ENCODE data around the gene CNTNAP1. TPM values are rescaled to one million over a fixed set of nuclear protein-coding genes. Genes with fewer than 3 reads are reported as not detected.

The CNTNAP1 gene
- total RNA-seq, 3 donors from 2014 or later = 1.4 to 37.4 (median 7.1) TPM

DNA sequence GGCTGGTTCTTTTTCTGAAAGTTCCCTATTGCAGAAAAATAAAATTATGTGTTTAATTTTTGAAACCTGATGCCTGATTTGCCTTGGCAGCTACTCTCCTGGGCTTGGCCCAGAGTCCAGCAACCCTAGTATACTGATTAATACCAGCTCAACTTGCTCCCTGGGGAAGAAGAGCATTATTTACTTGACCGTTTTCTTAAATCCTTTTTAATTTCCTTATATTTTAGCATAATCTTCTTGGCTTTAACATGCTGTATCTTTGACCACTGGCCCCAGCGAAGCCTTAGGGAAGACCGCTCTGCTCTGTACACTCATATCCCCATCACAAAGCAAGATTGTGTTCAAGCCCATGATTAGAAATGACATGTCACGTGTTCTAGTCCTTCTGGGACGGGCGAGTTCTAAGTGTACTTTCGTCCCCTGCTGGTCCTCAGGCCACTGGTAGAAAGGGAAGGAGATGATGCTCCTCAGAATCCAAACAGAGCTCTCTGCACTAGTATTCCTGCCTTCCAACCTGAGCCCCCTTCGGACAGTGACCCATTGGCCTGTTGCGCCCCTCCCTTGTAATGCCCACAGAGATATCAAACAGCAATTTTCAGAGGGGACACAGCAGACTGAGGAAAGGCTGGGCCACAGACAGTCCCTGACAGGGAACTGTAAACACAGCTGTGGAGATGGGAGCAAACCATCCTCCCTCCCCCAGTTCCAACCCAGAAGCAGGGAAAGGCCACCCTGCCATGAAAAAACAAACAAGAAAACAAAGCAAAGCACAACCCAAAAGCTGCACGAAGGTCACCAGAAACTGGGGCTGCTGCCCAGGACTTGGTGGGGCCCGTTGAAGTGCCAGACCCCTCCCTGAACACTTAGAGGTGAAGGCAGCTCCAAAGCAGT, 66.8 kb downstream of the CNTNAP1 start:
- Histone ChIP-seq H3K36me3 (ENCODE audit: low read depth) (no peaks in the 10 kb centered on the region), H3K9me3 (no peaks in the 10 kb centered on the region), H3K4me3 (no peak overlapping the region), H3K4me1 (ENCODE audit: low read depth) (no peaks in the 10 kb centered on the region)
- intact Hi-C loops (cut with DNase I, micrococcal nuclease) = no loop called here
- DNase-seq (no peak), ATAC-seq (no peak)
- TF ChIP-seq, protein P1, sequence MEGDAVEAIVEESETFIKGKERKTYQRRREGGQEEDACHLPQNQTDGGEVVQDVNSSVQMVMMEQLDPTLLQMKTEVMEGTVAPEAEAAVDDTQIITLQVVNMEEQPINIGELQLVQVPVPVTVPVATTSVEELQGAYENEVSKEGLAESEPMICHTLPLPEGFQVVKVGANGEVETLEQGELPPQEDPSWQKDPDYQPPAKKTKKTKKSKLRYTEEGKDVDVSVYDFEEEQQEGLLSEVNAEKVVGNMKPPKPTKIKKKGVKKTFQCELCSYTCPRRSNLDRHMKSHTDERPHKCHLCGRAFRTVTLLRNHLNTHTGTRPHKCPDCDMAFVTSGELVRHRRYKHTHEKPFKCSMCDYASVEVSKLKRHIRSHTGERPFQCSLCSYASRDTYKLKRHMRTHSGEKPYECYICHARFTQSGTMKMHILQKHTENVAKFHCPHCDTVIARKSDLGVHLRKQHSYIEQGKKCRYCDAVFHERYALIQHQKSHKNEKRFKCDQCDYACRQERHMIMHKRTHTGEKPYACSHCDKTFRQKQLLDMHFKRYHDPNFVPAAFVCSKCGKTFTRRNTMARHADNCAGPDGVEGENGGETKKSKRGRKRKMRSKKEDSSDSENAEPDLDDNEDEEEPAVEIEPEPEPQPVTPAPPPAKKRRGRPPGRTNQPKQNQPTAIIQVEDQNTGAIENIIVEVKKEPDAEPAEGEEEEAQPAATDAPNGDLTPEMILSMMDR (IDR thresholded peaks at IDR 0.05) = no peak

Small RNA genes within 50 kb of the gene (microRNA-seq; reads per million reads assigned to microRNA genes)
- not detected for gene MIR6780A

Other genes starting within 250 kb of the CNTNAP1 start
- gene ATP6V0A1, start 223.7 kb upstream of the CNTNAP1 start, total RNA-seq = 100 to 1,000 TPM in 1 of 3 donors, 10 to 100 TPM in 2; 88.5 to 105 (median 95.6) TPM
- gene NAGLU, start 146.3 kb upstream of the CNTNAP1 start, total RNA-seq = 10 to 100 TPM; 28.9 to 51.8 (median 35.6) TPM
- 1 to 10 TPM; 1.5 to 2.5 (median 1.7) TPM for gene HSD17B1, start 129.6 kb upstream of the CNTNAP1 start, total RNA-seq
- gene COASY, start 120.4 kb upstream of the CNTNAP1 start, total RNA-seq = 10 to 100 TPM; 74.5 to 98.7 (median 87.8) TPM
- 100 to 1,000 TPM in 2 of 3 donors, 10 to 100 TPM in 1; 69.6 to 110 (median 103) TPM for gene MLX, start 115.4 kb upstream of the CNTNAP1 start, total RNA-seq
- gene PSMC3IP, start 104.8 kb upstream of the CNTNAP1 start, total RNA-seq = 1 to 10 TPM; 1.9 to 6.4 (median 3.1) TPM
- gene RETREG3, start 73.2 kb upstream of the CNTNAP1 start, total RNA-seq = 10 to 100 TPM; 56.4 to 72.2 (median 67.1) TPM
- 10 to 100 TPM; 17.2 to 42.6 (median 40.9) TPM for gene TUBG1, start 72.8 kb upstream of the CNTNAP1 start, total RNA-seq
- gene TUBG2, start 23.2 kb upstream of the CNTNAP1 start, total RNA-seq = 10 to 100 TPM in 1 of 3 donors, 1 to 10 TPM in 2; 1.8 to 24.9 (median 6.1) TPM
- 10 to 100 TPM in 2 of 3 donors, 1 to 10 TPM in 1; 4.3 to 27.5 (median 10.4) TPM for gene PLEKHH3, start 5.5 kb upstream of the CNTNAP1 start, total RNA-seq
- 1 to 10 TPM in 2 of 3 donors, not detected in 1; 1.6 to 2.6 TPM for gene CCR10, start 688 bp upstream of the CNTNAP1 start, total RNA-seq
- gene EZH1, start 62.5 kb downstream of the CNTNAP1 start, total RNA-seq = 10 to 100 TPM; 23.8 to 53.7 (median 31.7) TPM
- gene RAMP2, start 78.7 kb downstream of the CNTNAP1 start, total RNA-seq = 10 to 100 TPM in 2 of 3 donors, 1 to 10 TPM in 1; 5.7 to 17.2 (median 10.3) TPM
- 10 to 100 TPM; 45.6 to 85.6 (median 83.3) TPM for gene VPS25, start 90.9 kb downstream of the CNTNAP1 start, total RNA-seq
- 10 to 100 TPM; 17.5 to 55.8 (median 32.4) TPM for gene WNK4, start 98.1 kb downstream of the CNTNAP1 start, total RNA-seq
- 100 to 1,000 TPM in 2 of 3 donors, 10 to 100 TPM in 1; 92.7 to 151 (median 148) TPM for gene COA3, start 116.2 kb downstream of the CNTNAP1 start, total RNA-seq
- gene CNTD1, start 116.3 kb downstream of the CNTNAP1 start, total RNA-seq = 1 to 10 TPM in 2 of 3 donors, under 1 TPM in 1; 0.79 to 3.3 (median 1.2) TPM
- 100 to 1,000 TPM; 130 to 142 (median 137) TPM for gene BECN1, start 141.8 kb downstream of the CNTNAP1 start, total RNA-seq
- 100 to 1,000 TPM in 1 of 3 donors, 10 to 100 TPM in 2; 87.7 to 112 (median 91.8) TPM for gene PSME3, start 150.9 kb downstream of the CNTNAP1 start, total RNA-seq
- gene AOC2, start 162.0 kb downstream of the CNTNAP1 start, total RNA-seq = 1 to 10 TPM in 1 of 3 donors, under 1 TPM in 2; 0.92 to 2.1 (median 0.96) TPM
- gene AOC3, start 168.7 kb downstream of the CNTNAP1 start, total RNA-seq = 100 to 1,000 TPM in 1 of 3 donors, 10 to 100 TPM in 2; 10.6 to 175 (median 25.4) TPM
- gene G6PC1, start 218.3 kb downstream of the CNTNAP1 start, total RNA-seq = under 1 TPM in 1 of 3 donors, not detected in 2; 0.67 TPM